ENCODE measurements around the gene ARMC10. TPM values are rescaled to one million over a fixed set of nuclear protein-coding genes. Genes with fewer than 3 reads are reported as not detected.

ARMC10 gene
- total and polyA plus RNA-seq, 9 of the 15 experiments (the other 6 are each of a cell fraction or from before 2014, with no cell fraction given): 17.0 to 113 (median 72.6) TPM

DNA sequence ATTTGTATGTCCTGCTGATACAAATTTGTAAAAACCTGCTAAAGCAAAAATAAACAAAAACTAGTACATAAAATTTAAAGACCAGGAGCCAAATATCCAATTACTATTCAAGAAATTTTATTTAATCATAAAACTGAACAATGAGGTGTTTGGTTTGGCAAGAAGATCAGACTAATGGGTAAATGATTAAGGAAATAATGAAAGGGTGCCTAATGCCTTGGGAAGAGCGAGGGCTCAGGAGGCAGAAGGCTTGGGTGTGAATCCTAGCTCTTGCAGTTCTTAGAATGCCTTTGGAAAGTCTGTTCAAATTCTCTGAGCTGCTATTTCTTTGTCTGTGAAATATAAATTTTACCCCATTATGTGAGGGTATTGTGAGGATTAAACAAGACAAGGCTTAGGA, 41.6 kb downstream of the ARMC10 start:
- H3K4me3 ChIP-seq: no peak overlapping the region
- H3K4me1 ChIP-seq (replicated peaks in 1 of 2; ENCODE audit: control insufficient read depth in 2 of 2, insufficient read depth in 2 of 2, low read length in 2 of 2): peaks cover 9 to 22% of the 10 kb centered on the region in 2 experiments
- no peaks in the 10 kb centered on the region for H3K9me1 ChIP-seq (ENCODE audit: control insufficient read depth, insufficient read depth, low read length)
- ChIA-PET POLR2A (no interaction called here), CTCF (ENCODE audit: low intra/inter-chr PET ratio) (no interaction called here)
- DNase-seq (ENCODE audit: extremely low read depth in 1 of 4, low spot score in 3 of 4) (no peak), ATAC-seq (no peak), FAIRE-seq (no peak)
- no peak overlapping the region for H3K9ac ChIP-seq (ENCODE audit: insufficient read depth in 1 of 2, low read depth in 2 of 2, low read length in 2 of 2)
- 95% methylated on average over 1 of the region's 1 CpG for WGBS (ENCODE audit: insufficient coverage, low coverage, missing lambda C conversion rate)
- peaks cover 29% of the 10 kb centered on the region for H3K36me3 ChIP-seq (ENCODE audit: control insufficient read depth, insufficient read depth, low read length)
- H3K79me2 ChIP-seq (ENCODE audit: control insufficient read depth, insufficient read depth, low read length): no peaks in the 10 kb centered on the region
- H3K4me2 ChIP-seq (ENCODE audit: insufficient read depth, low read length): no peak overlapping the region
- no peak overlapping the region for H2AFZ ChIP-seq (ENCODE audit: low read depth, low read length)
- no TSS peak for BruUV-seq (replicated peaks)
- H3K9me3 ChIP-seq (replicated peaks; ENCODE audit: control insufficient read depth, insufficient read depth, low read depth, low read length): no peaks in the 10 kb centered on the region
- no peaks in the 10 kb centered on the region for H3K27me3 ChIP-seq (ENCODE audit: control insufficient read depth in 2 of 2, insufficient read depth in 2 of 2, low read length in 2 of 2)
- in situ Hi-C loops (cut with MboI): no loop called here
- intact Hi-C loops (cut with micrococcal nuclease): no loop called here
- H4K20me1 ChIP-seq (replicated peaks; ENCODE audit: control insufficient read depth, insufficient read depth, low read length): 0 out of 2 replicates have a peak, but pooled peaks cover 4% of the 10 kb centered on the region
- no peak overlapping the region for H3K27ac ChIP-seq (ENCODE audit: extremely low read depth, low read depth, low read length)
- no peak for TF ChIP-seq POLR3A (IDR thresholded peaks at IDR 0.05; ENCODE audit: borderline replicate concordance, extremely low read depth, insufficient read depth, insufficient read length)
- TF ChIP-seq JUNB (CRISPR knock-in tag; conservative IDR thresholded peaks at IDR 0.05): no peak
- no peak for TF ChIP-seq PCBP2 (IDR thresholded peaks at IDR 0.05; ENCODE audit: low read depth, low read length, poor library complexity, severe bottlenecking)
- TF ChIP-seq, protein P1, sequence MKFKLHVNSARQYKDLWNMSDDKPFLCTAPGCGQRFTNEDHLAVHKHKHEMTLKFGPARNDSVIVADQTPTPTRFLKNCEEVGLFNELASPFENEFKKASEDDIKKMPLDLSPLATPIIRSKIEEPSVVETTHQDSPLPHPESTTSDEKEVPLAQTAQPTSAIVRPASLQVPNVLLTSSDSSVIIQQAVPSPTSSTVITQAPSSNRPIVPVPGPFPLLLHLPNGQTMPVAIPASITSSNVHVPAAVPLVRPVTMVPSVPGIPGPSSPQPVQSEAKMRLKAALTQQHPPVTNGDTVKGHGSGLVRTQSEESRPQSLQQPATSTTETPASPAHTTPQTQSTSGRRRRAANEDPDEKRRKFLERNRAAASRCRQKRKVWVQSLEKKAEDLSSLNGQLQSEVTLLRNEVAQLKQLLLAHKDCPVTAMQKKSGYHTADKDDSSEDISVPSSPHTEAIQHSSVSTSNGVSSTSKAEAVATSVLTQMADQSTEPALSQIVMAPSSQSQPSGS (CRISPR knock-in tag; IDR thresholded peaks at IDR 0.05): no peak
- no peak for TF ChIP-seq ZNF175 (CRISPR knock-in tag; IDR thresholded peaks at IDR 0.05; ENCODE audit: low read depth)
- TF ChIP-seq, protein P2, sequence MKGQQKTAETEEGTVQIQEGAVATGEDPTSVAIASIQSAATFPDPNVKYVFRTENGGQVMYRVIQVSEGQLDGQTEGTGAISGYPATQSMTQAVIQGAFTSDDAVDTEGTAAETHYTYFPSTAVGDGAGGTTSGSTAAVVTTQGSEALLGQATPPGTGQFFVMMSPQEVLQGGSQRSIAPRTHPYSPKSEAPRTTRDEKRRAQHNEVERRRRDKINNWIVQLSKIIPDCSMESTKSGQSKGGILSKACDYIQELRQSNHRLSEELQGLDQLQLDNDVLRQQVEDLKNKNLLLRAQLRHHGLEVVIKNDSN (CRISPR knock-in tag; IDR thresholded peaks at IDR 0.05): no peak
- TF ChIP-seq PHTF2 (CRISPR knock-in tag; IDR thresholded peaks at IDR 0.05): no peak
- TF ChIP-seq CBFA2T3 (IDR thresholded peaks at IDR 0.05): no peak
- TF ChIP-seq NFE2L1 (tag; IDR thresholded peaks at IDR 0.05; ENCODE audit: borderline replicate concordance, low read depth): no peak
- TF ChIP-seq, protein P3, sequence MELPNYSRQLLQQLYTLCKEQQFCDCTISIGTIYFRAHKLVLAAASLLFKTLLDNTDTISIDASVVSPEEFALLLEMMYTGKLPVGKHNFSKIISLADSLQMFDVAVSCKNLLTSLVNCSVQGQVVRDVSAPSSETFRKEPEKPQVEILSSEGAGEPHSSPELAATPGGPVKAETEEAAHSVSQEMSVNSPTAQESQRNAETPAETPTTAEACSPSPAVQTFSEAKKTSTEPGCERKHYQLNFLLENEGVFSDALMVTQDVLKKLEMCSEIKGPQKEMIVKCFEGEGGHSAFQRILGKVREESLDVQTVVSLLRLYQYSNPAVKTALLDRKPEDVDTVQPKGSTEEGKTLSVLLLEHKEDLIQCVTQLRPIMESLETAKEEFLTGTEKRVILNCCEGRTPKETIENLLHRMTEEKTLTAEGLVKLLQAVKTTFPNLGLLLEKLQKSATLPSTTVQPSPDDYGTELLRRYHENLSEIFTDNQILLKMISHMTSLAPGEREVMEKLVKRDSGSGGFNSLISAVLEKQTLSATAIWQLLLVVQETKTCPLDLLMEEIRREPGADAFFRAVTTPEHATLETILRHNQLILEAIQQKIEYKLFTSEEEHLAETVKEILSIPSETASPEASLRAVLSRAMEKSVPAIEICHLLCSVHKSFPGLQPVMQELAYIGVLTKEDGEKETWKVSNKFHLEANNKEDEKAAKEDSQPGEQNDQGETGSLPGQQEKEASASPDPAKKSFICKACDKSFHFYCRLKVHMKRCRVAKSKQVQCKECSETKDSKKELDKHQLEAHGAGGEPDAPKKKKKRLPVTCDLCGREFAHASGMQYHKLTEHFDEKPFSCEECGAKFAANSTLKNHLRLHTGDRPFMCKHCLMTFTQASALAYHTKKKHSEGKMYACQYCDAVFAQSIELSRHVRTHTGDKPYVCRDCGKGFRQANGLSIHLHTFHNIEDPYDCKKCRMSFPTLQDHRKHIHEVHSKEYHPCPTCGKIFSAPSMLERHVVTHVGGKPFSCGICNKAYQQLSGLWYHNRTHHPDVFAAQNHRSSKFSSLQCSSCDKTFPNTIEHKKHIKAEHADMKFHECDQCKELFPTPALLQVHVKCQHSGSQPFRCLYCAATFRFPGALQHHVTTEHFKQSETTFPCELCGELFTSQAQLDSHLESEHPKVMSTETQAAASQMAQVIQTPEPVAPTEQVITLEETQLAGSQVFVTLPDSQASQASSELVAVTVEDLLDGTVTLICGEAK (IDR thresholded peaks at IDR 0.05): no peak
- TF ChIP-seq, protein P3 (CRISPR knock-in tag; IDR thresholded peaks at IDR 0.05): no peak
- no peak for TF ChIP-seq CBX2 (IDR thresholded peaks at IDR 0.05; ENCODE audit: insufficient read depth, low read length, poor library complexity, severe bottlenecking)

All from K562 (cell line).